IMR-90 (cell line): ENCODE data around the gene RPS27. TPM values are rescaled to one million over a fixed set of nuclear protein-coding genes. Genes with fewer than 3 reads are reported as not detected.

ENCODE experiments used
- ATAC-seq: fragments of 200-7000 bp; cut with Tn5 transposase; 2 replicates; pipeline ENCODE4 v1.9.1; 2020; ENCODE audit warnings: low read depth, mild to moderate bottlenecking, moderate library complexity
- BruUV-seq: library from RNA; stranded (reverse); fragments of 400-500 nt; replicated peaks from 2 replicates; lab custom pipeline; 2021; lab: Mats Ljungman, UMichigan
- CTCF ChIA-PET: fragments of 300-600 bp; formaldehyde crosslinking; extraction: SDS; loops from one replicate; lab custom pipeline; 2021; ENCODE audit warnings: antibody characterized with exemption; lab: Yijun Ruan, JAX
- POLR2A ChIA-PET: fragments of 300-600 bp; sonication (Branson Sonifier 250); formaldehyde crosslinking; loops from one replicate; lab custom pipeline; 2022; ENCODE audit warnings: antibody characterized with exemption; ENCODE audit not compliant: unreplicated experiment; lab: Charles Lee
- DNase-seq: peaks from one replicate; pipeline ENCODE4 v3.0.0; 2013
- H2AFZ ChIP-seq: replicated peaks from 2 replicates; pipeline ENCODE3; 2013; ENCODE audit warnings: low read length, mild to moderate bottlenecking; ENCODE audit not compliant: poor library complexity
- H2AK5ac ChIP-seq: 2 replicates; pipeline ENCODE4 v1.6.1; 2013; ENCODE audit warnings: low read depth, low read length, inconsistent platforms
- H2AK9ac ChIP-seq: replicated peaks from 2 replicates; pipeline ENCODE3; 2013; ENCODE audit warnings: mild to moderate bottlenecking, low read depth, low read length, moderate library complexity; ENCODE audit not compliant: poor library complexity
- H2BK120ac ChIP-seq: 2 replicates; pipeline ENCODE4 v1.6.1; 2013; ENCODE audit warnings: low read depth, low read length, inconsistent platforms
- H2BK15ac ChIP-seq: 3 replicates; pipeline ENCODE4 v1.6.1; 2013; ENCODE audit warnings: low read depth, low read length, inconsistent platforms
- H2BK20ac ChIP-seq: 2 replicates; pipeline ENCODE4 v1.6.1; 2013; ENCODE audit warnings: low read depth, mild to moderate bottlenecking, inconsistent platforms, low read length, moderate library complexity
- H2BK5ac ChIP-seq: 2 replicates; pipeline ENCODE4 v1.6.1; 2013; ENCODE audit warnings: mild to moderate bottlenecking, low read depth, low read length, inconsistent platforms; ENCODE audit not compliant: poor library complexity, severe bottlenecking
- H3K14ac ChIP-seq: replicated peaks from 2 replicates; pipeline ENCODE4 v1.6.1; 2013; ENCODE audit warnings: low read depth, low read length, inconsistent platforms
- H3K18ac ChIP-seq: 2 replicates; pipeline ENCODE4 v1.6.1; 2013; ENCODE audit warnings: low read depth, low read length, control low read depth
- H3K23ac ChIP-seq: 2 replicates; pipeline ENCODE4 v1.6.1; 2013; ENCODE audit warnings: low read depth, low read length, inconsistent platforms
- H3K27ac ChIP-seq: 2 replicates; pipeline ENCODE4 v1.5.1; 2013; ENCODE audit warnings: mild to moderate bottlenecking, control low read depth, low read length; ENCODE audit not compliant: insufficient read depth
- H3K27me3 ChIP-seq: 2 replicates; pipeline ENCODE4 v1.6.1; 2013; ENCODE audit warnings: low read length; ENCODE audit not compliant: control insufficient read depth, insufficient read depth
- H3K36me3 ChIP-seq: 2 replicates; pipeline ENCODE4 v1.6.1; 2013; ENCODE audit warnings: low read length, mixed read lengths; ENCODE audit not compliant: control insufficient read depth, insufficient read depth
- H3K4ac ChIP-seq: 2 replicates; pipeline ENCODE4 v1.6.1; 2013; ENCODE audit warnings: low read depth, low read length, inconsistent platforms
- H3K4me1 ChIP-seq: 2 replicates; pipeline ENCODE4 v1.6.1; 2013; ENCODE audit warnings: low read length, mixed read lengths; ENCODE audit not compliant: control insufficient read depth, insufficient read depth
- H3K4me2 ChIP-seq: 2 replicates; pipeline ENCODE4 v1.6.1; 2013; ENCODE audit warnings: low read depth, mild to moderate bottlenecking, control low read depth, low read length, moderate library complexity
- H3K4me3 ChIP-seq: 2 replicates; pipeline ENCODE4 v1.5.1; 2013; ENCODE audit warnings: low read depth, mild to moderate bottlenecking, control low read depth, low read length, moderate library complexity; ENCODE audit not compliant: insufficient read depth
- H3K56ac ChIP-seq: 2 replicates; pipeline ENCODE4 v1.6.1; 2013; ENCODE audit warnings: low read length, inconsistent platforms; ENCODE audit not compliant: insufficient read depth; ENCODE audit errors: extremely low read depth
- H3K79me1 ChIP-seq, 2 experiments: 2 replicates each; pipeline ENCODE4 v1.6.1; 2013; ENCODE audit warnings: low read length in 2 of 2, inconsistent platforms in 1 of 2, low read depth in 1 of 2
- H3K9ac ChIP-seq: 2 replicates; pipeline ENCODE4 v1.6.1; 2013; ENCODE audit warnings: low read depth, low read length, control low read depth
- H3K9me1 ChIP-seq: 2 replicates; pipeline ENCODE4 v1.6.1; 2013; ENCODE audit warnings: low read length, inconsistent platforms; ENCODE audit not compliant: insufficient read depth
- H3K9me3 ChIP-seq: 2 replicates; pipeline ENCODE4 v1.6.1; 2013; ENCODE audit warnings: low read length; ENCODE audit not compliant: control insufficient read depth, insufficient read depth
- H4K20me1 ChIP-seq: 2 replicates; pipeline ENCODE4 v1.6.1; 2013; ENCODE audit warnings: low read length, inconsistent platforms; ENCODE audit not compliant: insufficient read depth
- H4K5ac ChIP-seq: 2 replicates; pipeline ENCODE4 v1.6.1; 2013; ENCODE audit warnings: mild to moderate bottlenecking, low read depth, low read length, control low read depth
- H4K8ac ChIP-seq, 2 experiments: 2 replicates each; pipeline ENCODE4 v1.6.1; 2013; ENCODE audit warnings: low read depth in 2 of 2, low read length in 2 of 2, control low read depth in 1 of 2, inconsistent platforms in 1 of 2
- H4K91ac ChIP-seq: 2 replicates; pipeline ENCODE4 v1.6.1; 2013; ENCODE audit warnings: low read depth, low read length, inconsistent platforms; ENCODE audit not compliant: insufficient read depth
- BHLHE40 ChIP-seq: fragments of 150-350 bp; IDR thresholded peaks from 2 replicates; pipeline ENCODE4 v1.6.1; 2016; ENCODE audit warnings: mild to moderate bottlenecking, low read depth, low read length
- CEBPB ChIP-seq: IDR thresholded peaks from 2 replicates; pipeline ENCODE4 v1.6.1; 2012; ENCODE audit warnings: low read depth, low read length, improper control_type of control experiment
- RCOR1 ChIP-seq: IDR thresholded peaks from 2 replicates; pipeline ENCODE4 v1.6.1; 2012; ENCODE audit warnings: mild to moderate bottlenecking, low read length, improper control_type of control experiment; ENCODE audit not compliant: insufficient replicate concordance
- SMC3 ChIP-seq: fragments of 150-350 bp; IDR thresholded peaks from 2 replicates; pipeline ENCODE4 v1.6.1; 2016; ENCODE audit warnings: low read depth, mild to moderate bottlenecking, antibody characterized with exemption, low read length, moderate library complexity
- WGBS, 2 experiments: methylation state at CpG; one replicate each; pipeline versions ENCODE4 v1.1.5 to v1.1.7; 2013; ENCODE audit warnings: missing lambda C conversion rate in 2 of 2; ENCODE audit not compliant: insufficient read length in 1 of 2; ENCODE audit errors: extremely low coverage in 2 of 2; 5-methylcytosine and 5-hydroxymethylcytosine counted together
- dilution Hi-C: fragments of 300-500 bp; cut with HindIII; formaldehyde crosslinking; loops from one replicate; pipeline ENCODE4 v1.14.3; 2018; ENCODE audit warnings: low sequenced_read_pairs; ENCODE audit not compliant: unreplicated experiment
- in situ Hi-C: fragments of 300-500 bp; cut with MboI; formaldehyde crosslinking; loops from 3 replicates; pipeline ENCODE4 v1.14.3; 2019; ENCODE audit warnings: low sequenced_read_pairs, inconsistent platforms, mixed read lengths
- intact Hi-C: fragments of 100-400 bp; cut with micrococcal nuclease; formaldehyde crosslinking; loops from 2 replicates; pipeline ENCODE4 v1.10.0; 2022
- polyA plus RNA-seq, 3 experiments: library from polyadenylated mRNA; depleted of rRNA; stranded (reverse); fragments of >200 nt; gene quantifications; 2 replicates each; pipeline ENCODE4 v1.2.3, GENCODE V29; 2012; ENCODE audit warnings: low replicate concordance in 1 of 3
- total RNA-seq: library from RNA; depleted of rRNA; stranded (reverse); fragments of >200 nt; gene quantifications from 2 replicates; pipeline ENCODE4 v1.2.3, GENCODE V29; 2012
- TF ChIP-seq, protein P1 (sequence below): fragments of 150-350 bp; IDR thresholded peaks from 2 replicates; pipeline ENCODE4 v1.6.1; 2017; ENCODE audit warnings: mild to moderate bottlenecking, antibody characterized with exemption, low read length, low read depth
- TF ChIP-seq, protein P2 (sequence below): fragments of 150-350 bp; IDR thresholded peaks from 2 replicates; pipeline ENCODE4 v1.6.1; 2016; ENCODE audit warnings: low read depth, mild to moderate bottlenecking, low read length, moderate library complexity, borderline replicate concordance

Gene RPS27
- total and polyA plus RNA-seq, 2 of the 4 experiments (the other 2 are of a cell fraction): 320 to 6,236 TPM

DNA sequence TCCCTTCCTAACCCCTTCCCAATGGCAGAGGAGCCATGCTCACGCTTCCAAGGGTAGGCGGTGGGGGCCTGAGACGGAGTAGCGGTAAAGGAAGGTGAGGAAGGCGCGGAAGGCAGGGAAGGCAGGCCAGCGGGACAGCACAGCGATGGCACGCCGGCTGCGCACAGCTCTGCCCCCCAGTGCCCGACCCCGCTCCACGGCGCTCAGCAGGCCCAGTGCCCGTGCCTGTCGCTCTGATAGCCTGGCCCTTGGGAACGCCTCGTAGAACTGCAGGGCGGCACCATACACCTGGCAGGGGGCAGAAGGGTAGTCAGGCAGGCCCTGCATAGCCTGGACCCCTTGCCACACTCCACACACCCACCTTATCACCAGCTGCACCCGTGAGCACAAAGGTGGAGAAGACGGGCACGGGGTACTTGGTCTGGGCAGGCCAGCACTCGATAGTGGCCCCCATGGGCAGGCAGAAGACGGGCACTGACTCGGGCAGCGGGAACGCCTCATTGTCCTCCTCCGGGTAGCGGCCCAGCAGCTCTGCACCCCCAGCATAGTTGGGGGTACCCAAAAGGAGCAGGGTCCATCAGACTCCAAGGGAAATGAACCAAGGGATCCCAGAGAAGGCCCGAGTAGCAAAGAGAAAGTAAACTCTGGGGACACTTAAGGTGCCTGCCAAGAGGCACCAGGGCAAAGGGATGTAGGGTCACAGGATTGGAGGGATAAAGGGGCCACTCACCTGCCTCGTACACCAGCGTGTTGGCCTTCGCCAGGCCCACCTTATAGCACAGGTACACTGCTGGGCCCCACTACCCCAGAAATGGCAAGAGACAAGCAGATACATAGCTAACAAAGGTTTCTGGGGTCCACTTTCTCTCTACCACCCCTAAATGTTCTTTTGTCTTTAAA, 48.5 kb upstream of the RPS27 start:
- Histone ChIP-seq H3K18ac (no peak overlapping the region), H4K8ac (no peak overlapping the region), H2BK5ac (no peak overlapping the region), H3K4me2 (no peak overlapping the region), H3K9ac (no peak overlapping the region), H2BK120ac (no peak overlapping the region), H2AK5ac (no peak overlapping the region), H2AK9ac (no peak overlapping the region), H2BK20ac (no peak overlapping the region), H3K56ac (no peak overlapping the region), H3K27me3 (no peaks in the 10 kb centered on the region), H3K4me3 (no peak overlapping the region), H3K79me1 (peaks cover 15 to 54% of the 10 kb centered on the region in 2 experiments), H3K14ac (no peak overlapping the region), H3K36me3 (peaks cover 48% of the 10 kb centered on the region), H2BK15ac (no peak overlapping the region), H3K9me3 (no peaks in the 10 kb centered on the region), H3K23ac (no peak overlapping the region), H3K4ac (no peak overlapping the region), H4K20me1 (peaks cover 5% of the 10 kb centered on the region), H4K5ac (no peak overlapping the region), H4K91ac (no peak overlapping the region), H2AFZ (peak overlapping the region; percentile 7), H3K4me1 (peaks cover 9% of the 10 kb centered on the region), H3K9me1 (peaks cover 21% of the 10 kb centered on the region; the same call in 1 of the 2 replicates), H3K27ac (no peak overlapping the region)
- dilution Hi-C loops (no loop called here), in situ Hi-C loops (no loop called here), intact Hi-C loops (no loop called here)
- DNase-seq (no peak), ATAC-seq (no peak)
- POLR2A ChIA-PET: interaction anchor here (1.1 kb wide), 1 partner anchor 16 kb away, joined by 3 read pairs; no protein-coding TSS in a partner anchor
- WGBS, 2 experiments: 100% methylated on average over 17 of the region's 34 CpGs; no CpG with 5 or more reads in 1 of the 2 experiments
- CTCF ChIA-PET: no interaction called here
- no TSS peak for BruUV-seq
- TF ChIP-seq, protein P1, sequence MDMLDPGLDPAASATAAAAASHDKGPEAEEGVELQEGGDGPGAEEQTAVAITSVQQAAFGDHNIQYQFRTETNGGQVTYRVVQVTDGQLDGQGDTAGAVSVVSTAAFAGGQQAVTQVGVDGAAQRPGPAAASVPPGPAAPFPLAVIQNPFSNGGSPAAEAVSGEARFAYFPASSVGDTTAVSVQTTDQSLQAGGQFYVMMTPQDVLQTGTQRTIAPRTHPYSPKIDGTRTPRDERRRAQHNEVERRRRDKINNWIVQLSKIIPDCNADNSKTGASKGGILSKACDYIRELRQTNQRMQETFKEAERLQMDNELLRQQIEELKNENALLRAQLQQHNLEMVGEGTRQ: no peak
- TF ChIP-seq SMC3 (no peak), BHLHE40 (no peak), RCOR1 (no peak), CEBPB (no peak)
- TF ChIP-seq, protein P2, sequence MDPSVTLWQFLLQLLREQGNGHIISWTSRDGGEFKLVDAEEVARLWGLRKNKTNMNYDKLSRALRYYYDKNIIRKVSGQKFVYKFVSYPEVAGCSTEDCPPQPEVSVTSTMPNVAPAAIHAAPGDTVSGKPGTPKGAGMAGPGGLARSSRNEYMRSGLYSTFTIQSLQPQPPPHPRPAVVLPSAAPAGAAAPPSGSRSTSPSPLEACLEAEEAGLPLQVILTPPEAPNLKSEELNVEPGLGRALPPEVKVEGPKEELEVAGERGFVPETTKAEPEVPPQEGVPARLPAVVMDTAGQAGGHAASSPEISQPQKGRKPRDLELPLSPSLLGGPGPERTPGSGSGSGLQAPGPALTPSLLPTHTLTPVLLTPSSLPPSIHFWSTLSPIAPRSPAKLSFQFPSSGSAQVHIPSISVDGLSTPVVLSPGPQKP: no peak
